ENCODE results near the gene TUBG1.

DNA sequence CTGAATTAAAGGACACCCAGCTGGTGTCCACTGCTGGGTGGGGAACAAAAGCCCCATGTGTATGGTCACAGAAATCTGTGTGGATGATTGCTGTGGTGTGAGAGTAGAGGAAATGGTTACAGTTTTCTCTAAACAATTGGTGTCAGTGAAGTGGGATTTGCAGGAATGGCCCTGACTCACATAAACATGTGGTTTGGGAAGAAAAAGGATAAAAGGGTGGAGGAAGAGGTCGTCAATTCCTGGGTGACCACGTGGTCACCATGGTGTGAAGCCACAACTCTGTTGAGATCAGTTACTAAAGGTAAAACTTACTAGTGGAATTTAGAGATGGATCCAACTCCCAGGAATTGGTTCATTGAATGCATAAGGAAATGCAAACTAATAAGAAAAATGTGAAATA is 46.0 kb downstream of the TUBG1 start:
- TF ChIP-seq, protein P1, sequence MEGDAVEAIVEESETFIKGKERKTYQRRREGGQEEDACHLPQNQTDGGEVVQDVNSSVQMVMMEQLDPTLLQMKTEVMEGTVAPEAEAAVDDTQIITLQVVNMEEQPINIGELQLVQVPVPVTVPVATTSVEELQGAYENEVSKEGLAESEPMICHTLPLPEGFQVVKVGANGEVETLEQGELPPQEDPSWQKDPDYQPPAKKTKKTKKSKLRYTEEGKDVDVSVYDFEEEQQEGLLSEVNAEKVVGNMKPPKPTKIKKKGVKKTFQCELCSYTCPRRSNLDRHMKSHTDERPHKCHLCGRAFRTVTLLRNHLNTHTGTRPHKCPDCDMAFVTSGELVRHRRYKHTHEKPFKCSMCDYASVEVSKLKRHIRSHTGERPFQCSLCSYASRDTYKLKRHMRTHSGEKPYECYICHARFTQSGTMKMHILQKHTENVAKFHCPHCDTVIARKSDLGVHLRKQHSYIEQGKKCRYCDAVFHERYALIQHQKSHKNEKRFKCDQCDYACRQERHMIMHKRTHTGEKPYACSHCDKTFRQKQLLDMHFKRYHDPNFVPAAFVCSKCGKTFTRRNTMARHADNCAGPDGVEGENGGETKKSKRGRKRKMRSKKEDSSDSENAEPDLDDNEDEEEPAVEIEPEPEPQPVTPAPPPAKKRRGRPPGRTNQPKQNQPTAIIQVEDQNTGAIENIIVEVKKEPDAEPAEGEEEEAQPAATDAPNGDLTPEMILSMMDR (IDR thresholded peaks at IDR 0.05; ENCODE audit: low read depth, low read length, missing input control) = no peak
- TF ChIP-seq, protein P2, sequence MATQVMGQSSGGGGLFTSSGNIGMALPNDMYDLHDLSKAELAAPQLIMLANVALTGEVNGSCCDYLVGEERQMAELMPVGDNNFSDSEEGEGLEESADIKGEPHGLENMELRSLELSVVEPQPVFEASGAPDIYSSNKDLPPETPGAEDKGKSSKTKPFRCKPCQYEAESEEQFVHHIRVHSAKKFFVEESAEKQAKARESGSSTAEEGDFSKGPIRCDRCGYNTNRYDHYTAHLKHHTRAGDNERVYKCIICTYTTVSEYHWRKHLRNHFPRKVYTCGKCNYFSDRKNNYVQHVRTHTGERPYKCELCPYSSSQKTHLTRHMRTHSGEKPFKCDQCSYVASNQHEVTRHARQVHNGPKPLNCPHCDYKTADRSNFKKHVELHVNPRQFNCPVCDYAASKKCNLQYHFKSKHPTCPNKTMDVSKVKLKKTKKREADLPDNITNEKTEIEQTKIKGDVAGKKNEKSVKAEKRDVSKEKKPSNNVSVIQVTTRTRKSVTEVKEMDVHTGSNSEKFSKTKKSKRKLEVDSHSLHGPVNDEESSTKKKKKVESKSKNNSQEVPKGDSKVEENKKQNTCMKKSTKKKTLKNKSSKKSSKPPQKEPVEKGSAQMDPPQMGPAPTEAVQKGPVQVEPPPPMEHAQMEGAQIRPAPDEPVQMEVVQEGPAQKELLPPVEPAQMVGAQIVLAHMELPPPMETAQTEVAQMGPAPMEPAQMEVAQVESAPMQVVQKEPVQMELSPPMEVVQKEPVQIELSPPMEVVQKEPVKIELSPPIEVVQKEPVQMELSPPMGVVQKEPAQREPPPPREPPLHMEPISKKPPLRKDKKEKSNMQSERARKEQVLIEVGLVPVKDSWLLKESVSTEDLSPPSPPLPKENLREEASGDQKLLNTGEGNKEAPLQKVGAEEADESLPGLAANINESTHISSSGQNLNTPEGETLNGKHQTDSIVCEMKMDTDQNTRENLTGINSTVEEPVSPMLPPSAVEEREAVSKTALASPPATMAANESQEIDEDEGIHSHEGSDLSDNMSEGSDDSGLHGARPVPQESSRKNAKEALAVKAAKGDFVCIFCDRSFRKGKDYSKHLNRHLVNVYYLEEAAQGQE (IDR thresholded peaks at IDR 0.05) = no peak
- TF ChIP-seq EGR1 (IDR thresholded peaks at IDR 0.05; ENCODE audit: low read depth in 2 of 2) (no peak), YY1 (IDR thresholded peaks at IDR 0.05) (no peak), SP1 (IDR thresholded peaks at IDR 0.05) (no peak), GABPA (IDR thresholded peaks at IDR 0.05 in 1 of 2, conservative IDR thresholded peaks at IDR 0.05 in 1 of 2) (no peak), RAD21 (IDR thresholded peaks at IDR 0.05) (no peak)
- TF ChIP-seq, protein P3, sequence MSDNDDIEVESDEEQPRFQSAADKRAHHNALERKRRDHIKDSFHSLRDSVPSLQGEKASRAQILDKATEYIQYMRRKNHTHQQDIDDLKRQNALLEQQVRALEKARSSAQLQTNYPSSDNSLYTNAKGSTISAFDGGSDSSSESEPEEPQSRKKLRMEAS (IDR thresholded peaks at IDR 0.05) = no peak

Data from liver (tissue), 3 donors.